GM23338 (cell line): ENCODE measurements around the gene TOE1.

Experiments used
- CREB1 ChIP-seq: fragments of 250-450 bp; sonication (Bioruptor Pico); IDR thresholded peaks from 2 replicates; pipeline ENCODE4 v1.5.0; 2020; ENCODE audit warnings: low read depth, mild to moderate bottlenecking, moderate library complexity
- CTCF ChIP-seq, 2 experiments: fragments of 200-600 bp in 1 of 2; sonication (generic) in 1 of 2; conservative IDR thresholded peaks; 2 replicates each; pipeline versions ENCODE4 v1.5.1 to v1.6.1; 2016 to 2017; ENCODE audit warnings: antibody characterized with exemption in 2 of 2, low read depth in 2 of 2, mild to moderate bottlenecking in 2 of 2, moderate library complexity in 1 of 2
- ETS1 ChIP-seq: IDR thresholded peaks from 2 replicates; pipeline ENCODE4 v1.6.1; 2016; ENCODE audit warnings: antibody characterized with exemption
- EZH2 ChIP-seq: fragments of 200-600 bp; sonication (generic); IDR thresholded peaks from one replicate; pipeline ENCODE4 v1.8.0; 2017; ENCODE audit warnings: antibody characterized with exemption, mild to moderate bottlenecking, low read depth; ENCODE audit not compliant: unreplicated experiment
- EZH2phosphoT487 ChIP-seq: fragments of 200-600 bp; sonication (generic); IDR thresholded peaks from one replicate; pipeline ENCODE4 v1.8.1; 2018; ENCODE audit warnings: antibody characterized with exemption; ENCODE audit not compliant: unreplicated experiment
- JUNB ChIP-seq: IDR thresholded peaks from one replicate; pipeline ENCODE4 v1.6.1; 2016; ENCODE audit warnings: antibody characterized with exemption; ENCODE audit not compliant: unreplicated experiment
- NANOG ChIP-seq: IDR thresholded peaks from 2 replicates; pipeline ENCODE4 v1.6.1; 2016; ENCODE audit warnings: antibody characterized with exemption, borderline replicate concordance
- POLR2AphosphoS5 ChIP-seq: IDR thresholded peaks from 2 replicates; pipeline ENCODE4 v1.6.1; 2016; ENCODE audit warnings: antibody characterized with exemption, low read depth
- REST ChIP-seq: IDR thresholded peaks from one replicate; pipeline ENCODE4 v1.6.1; 2018; ENCODE audit warnings: antibody characterized with exemption; ENCODE audit not compliant: unreplicated experiment
- STAT1 ChIP-seq: IDR thresholded peaks from one replicate; pipeline ENCODE4 v1.6.1; 2016; ENCODE audit warnings: antibody characterized with exemption; ENCODE audit not compliant: unreplicated experiment
- ZNF114 ChIP-seq: fragments of 250-450 bp; sonication (Bioruptor Pico); IDR thresholded peaks from 2 replicates; pipeline ENCODE4 v1.5.0; 2020; ENCODE audit warnings: mild to moderate bottlenecking, moderate library complexity
- ZNF331 ChIP-seq: fragments of 250-450 bp; sonication (Bioruptor Pico); IDR thresholded peaks from 2 replicates; pipeline ENCODE4 v1.5.0; 2020; ENCODE audit warnings: low read depth, mild to moderate bottlenecking, moderate library complexity
- ZNF462 ChIP-seq: fragments of 250-450 bp; sonication (Bioruptor Pico); IDR thresholded peaks from 2 replicates; pipeline ENCODE4 v1.5.0; 2020; ENCODE audit warnings: mild to moderate bottlenecking, moderate library complexity

- no peak for TF ChIP-seq NANOG
- TF ChIP-seq POLR2AphosphoS5, result peak; percentile 94
- TF ChIP-seq CTCF (conservative IDR thresholded peaks at IDR 0.05; ENCODE audit: low read depth in 2 of 2), result no peak
- no peak for TF ChIP-seq EZH2phosphoT487
- TF ChIP-seq JUNB, result no peak
- no peak for TF ChIP-seq REST
- no peak for TF ChIP-seq EZH2
- peak; percentile 51; the same call in 1 of the 2 replicates for TF ChIP-seq CREB1 (CRISPR knock-in tag)
- TF ChIP-seq ZNF114, result no peak
- TF ChIP-seq ZNF331 (CRISPR knock-in tag), result no peak
- TF ChIP-seq ETS1, result peak; percentile 98
- no peak for TF ChIP-seq ZNF462
- no peak for TF ChIP-seq STAT1
These were observed at the start of gene TOE1, which contains the start of gene MUTYH for GRCh38 chr1:45339789-45340558.
